Left ventricle myocardium superior (tissue), 1 donor: Measurements from ENCODE around the gene KDM1B. TPM values are rescaled to one million over a fixed set of nuclear protein-coding genes. Genes with fewer than 3 reads are reported as not detected.

Experiments used
- ATAC-seq: fragments of 200-7000 bp; cut with Tn5 transposase; one replicate; pipeline ENCODE4 v1.9.1; 2020; ENCODE audit warnings: mild to moderate bottlenecking, moderate library complexity
- DNase-seq: peaks from one replicate; pipeline ENCODE4 v3.0.0-alpha.2; 2020
- intact Hi-C: fragments of 100-400 bp; cut with micrococcal nuclease; formaldehyde crosslinking; loops from one replicate; pipeline ENCODE4 v1.11.0; 2022
- long read RNA-seq: library from polyadenylated mRNA; unstranded; transcript quantifications from one replicate; pipeline ENCODE4 v2.0.0, GENCODE V29; 2021
- total RNA-seq: library from RNA; stranded (reverse); fragmentation: NEBNext Ultra II Directional; extraction: Animal tissue kit (Norgen Biotek cat#: 25700); gene quantifications from one replicate; pipeline ENCODE4 v1.2.1, GENCODE V29; 2021
- donor health status: DM: no; HTN: yes; CAD: no; lungs with severe emphysema.

The KDM1B gene, protein sequence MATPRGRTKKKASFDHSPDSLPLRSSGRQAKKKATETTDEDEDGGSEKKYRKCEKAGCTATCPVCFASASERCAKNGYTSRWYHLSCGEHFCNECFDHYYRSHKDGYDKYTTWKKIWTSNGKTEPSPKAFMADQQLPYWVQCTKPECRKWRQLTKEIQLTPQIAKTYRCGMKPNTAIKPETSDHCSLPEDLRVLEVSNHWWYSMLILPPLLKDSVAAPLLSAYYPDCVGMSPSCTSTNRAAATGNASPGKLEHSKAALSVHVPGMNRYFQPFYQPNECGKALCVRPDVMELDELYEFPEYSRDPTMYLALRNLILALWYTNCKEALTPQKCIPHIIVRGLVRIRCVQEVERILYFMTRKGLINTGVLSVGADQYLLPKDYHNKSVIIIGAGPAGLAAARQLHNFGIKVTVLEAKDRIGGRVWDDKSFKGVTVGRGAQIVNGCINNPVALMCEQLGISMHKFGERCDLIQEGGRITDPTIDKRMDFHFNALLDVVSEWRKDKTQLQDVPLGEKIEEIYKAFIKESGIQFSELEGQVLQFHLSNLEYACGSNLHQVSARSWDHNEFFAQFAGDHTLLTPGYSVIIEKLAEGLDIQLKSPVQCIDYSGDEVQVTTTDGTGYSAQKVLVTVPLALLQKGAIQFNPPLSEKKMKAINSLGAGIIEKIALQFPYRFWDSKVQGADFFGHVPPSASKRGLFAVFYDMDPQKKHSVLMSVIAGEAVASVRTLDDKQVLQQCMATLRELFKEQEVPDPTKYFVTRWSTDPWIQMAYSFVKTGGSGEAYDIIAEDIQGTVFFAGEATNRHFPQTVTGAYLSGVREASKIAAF
- total RNA-seq, result 13.3 TPM
- long read RNA-seq, partial matches to known transcripts, result 1 of 4 reads
- long read RNA-seq, other reads (novel, unspliced or antisense), result 3 of 4 reads

DNA sequence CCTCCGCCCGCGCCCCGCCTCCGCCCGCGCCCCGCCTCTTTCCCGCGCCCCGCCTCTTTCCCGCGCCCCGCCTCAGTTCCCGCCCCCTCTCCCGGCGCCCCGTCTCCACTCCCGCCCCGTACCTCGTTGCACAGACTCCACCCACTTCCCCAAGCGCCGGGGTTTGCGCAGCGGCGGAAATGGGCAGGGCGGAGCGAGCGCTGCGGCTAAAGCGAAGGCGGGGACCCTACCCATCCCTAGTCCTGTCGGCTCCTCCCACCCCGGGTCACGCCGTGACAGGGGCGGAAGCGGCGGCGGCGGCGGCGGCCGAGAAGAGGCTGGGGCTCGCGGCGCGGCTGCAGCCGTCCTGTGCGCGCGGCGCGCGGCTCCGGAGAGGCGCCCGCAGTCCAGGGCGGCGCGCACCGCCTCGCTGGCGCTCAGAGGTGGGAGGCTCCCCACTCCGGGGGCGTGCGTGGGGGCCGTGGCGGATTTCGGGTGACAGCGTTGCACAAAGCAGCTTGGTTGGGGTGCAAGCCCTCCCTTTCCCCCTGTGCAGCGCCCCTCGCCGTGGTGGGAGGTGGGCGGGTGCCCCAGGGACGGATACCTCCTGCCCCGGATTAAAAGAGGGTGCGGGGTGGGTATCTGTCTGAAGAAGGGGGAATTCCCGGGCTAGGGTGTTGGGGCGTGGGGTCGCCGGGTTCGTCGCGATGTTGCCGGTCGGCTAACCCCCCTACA is at the start of gene KDM1B:
KDM1B (plus strand) TSS at position 273 of the 714 bp plus-strand sequence. CDS start 4,474 bp downstream, outside the sequence.
- DNase-seq (peak; percentile 99), ATAC-seq (peak; percentile 98)
- intact Hi-C loops, result no loop called here

DNA sequence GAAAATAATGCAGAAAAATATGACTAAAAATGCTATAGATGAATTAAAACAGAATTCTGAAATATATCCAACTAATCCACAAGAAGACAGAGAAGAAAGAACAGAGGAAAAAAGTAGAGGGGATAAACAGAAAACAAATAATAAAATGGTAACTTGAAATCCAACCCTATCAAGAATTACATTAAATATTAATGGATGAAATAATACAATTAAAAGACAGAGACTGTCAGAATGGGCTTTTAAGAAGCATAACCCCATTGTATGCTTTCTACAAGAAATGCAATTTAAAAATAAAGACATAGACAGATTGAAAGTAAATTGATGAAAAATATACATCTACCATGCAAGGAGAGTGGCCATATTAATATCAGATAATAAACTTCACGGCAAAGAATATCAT is 48.2 kb upstream of the KDM1B start:
- ATAC-seq (no peak), DNase-seq (no peak)
- intact Hi-C loops, result no loop called here

DNA sequence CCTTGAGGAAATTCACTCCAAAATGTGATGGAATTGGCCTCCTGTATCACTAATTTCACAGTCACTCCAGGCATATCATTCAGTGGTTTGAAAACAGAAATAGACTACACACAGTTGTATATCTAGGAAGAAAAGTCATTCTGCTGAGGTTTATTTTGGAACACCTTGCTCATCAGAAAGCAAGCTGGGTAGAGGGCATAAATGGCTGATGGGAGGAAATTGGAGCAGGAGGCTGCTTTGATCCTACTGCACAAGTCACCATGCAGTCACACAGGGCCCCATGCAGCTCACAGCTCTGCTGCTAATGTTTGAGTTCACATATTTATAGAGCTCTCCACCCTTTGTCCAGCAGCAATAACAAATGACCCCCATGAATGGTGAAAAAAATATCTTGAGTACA is 45.1 kb upstream of the KDM1B start:
- intact Hi-C loops, result no loop called here
- no peak for ATAC-seq
- DNase-seq, result no peak

DNA sequence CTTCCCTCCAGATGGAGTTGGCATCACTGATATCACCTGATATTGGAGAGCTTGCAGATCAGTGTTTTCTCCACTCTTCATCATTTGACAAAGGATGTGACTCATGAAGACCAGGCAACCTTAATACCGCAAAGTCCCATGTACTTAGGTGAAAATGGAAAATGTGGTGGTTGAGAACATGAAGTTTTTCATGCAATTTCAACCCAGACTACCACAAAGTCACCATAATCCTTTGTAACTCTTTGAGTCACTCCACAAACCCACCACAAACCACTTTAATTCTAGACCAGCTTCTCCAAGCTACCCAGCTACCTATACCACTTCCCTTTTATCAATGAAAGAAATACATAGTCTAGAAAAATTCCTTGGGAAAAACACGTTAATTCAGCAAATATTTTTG is 39.9 kb upstream of the KDM1B start:
- ATAC-seq (no peak), DNase-seq (no peak)
- intact Hi-C loops, result no loop called here

DNA sequence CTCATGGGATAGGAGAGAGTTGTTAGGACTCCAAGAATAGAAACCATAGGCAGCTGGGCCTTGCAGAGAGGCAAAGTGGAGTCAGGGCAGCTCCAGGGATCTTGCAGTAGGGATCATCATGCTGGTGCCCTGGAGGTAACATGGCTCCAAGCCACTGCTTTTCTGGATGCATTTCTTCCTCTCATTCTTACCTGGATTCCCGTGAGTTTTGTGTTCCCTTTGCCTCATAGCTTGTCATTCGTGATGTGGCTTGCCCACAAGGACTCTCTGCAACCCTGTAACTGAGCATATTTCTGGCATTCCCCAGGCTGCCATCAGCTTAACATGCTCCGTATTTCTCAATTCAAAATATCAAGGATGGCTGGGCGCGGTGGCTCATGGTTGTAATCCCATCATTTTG is 38.1 kb upstream of the KDM1B start:
- no peak for DNase-seq
- ATAC-seq, result no peak
- intact Hi-C loops, result no loop called here

DNA sequence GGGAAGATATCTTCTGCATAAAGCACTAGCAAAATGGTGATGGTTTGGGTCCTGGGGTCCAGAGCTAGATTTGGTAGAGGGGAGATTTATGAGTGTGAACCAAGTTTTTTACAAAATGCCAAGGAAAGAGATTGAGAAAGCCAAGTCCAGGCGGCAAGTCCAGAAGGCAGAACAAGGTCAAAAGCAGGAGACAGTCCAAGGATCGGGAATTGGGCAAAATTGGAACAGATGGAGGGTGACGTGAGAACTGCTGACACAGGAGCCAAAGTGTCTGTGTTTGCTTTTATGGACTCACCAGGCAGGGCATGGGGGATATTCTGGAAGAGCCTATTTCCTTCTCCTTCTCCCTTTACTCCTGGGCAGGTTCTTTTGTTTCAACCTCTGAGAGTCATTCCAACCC is 36.9 kb upstream of the KDM1B start:
- intact Hi-C loops, result no loop called here
- ATAC-seq, result no peak

DNA sequence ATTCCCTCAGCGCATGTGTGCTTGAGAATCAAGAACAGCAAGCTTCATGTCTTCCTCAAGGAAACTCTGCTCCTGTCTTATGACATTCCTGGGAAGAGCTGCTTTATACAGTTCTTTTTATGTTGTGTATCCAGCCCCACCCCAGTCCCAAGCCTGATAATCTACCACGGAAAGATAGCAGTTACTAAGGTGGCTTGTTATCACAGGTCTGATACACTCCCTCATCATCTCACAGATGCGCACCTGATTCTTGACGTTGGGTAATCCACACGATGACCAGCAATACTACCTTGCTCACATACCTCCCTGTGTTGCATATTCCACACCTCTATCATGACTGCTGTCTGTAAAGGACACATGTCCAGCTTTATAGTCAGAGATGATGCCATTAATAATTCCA is 36.0 kb upstream of the KDM1B start:
- no peak for ATAC-seq
- intact Hi-C loops, result no loop called here
- no peak for DNase-seq

More for the DNA sequence above, 36.9 kb upstream of the KDM1B start:
- no peak for DNase-seq

DNA sequence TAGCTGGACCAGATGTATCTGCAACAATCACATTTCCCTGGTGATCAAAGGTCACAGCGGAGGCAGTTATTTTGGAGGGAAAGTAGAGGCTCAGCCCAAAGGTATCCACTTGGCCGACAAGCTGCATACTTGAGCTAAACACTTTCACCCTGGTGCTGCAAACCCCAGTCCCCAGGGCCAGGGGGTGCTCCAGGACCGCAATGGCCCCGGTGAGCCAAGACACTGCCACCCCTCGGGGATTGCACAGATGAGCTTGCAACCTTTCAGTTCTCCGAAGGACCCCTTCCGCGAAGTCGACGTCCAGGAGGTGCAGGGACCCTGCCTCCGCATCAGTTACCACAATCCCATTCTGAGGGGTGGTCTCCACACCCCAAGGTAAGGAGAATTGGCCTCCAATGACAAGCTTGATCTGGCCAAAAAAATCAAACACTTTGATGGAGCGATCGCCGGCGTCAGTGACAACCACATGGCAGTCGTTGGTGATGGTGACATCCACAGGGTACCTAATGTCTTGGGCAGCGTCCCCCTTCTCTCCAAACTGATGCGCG is 33.6 kb upstream of the KDM1B start:
- no peak for ATAC-seq
- no peak for DNase-seq
- intact Hi-C loops, result loop anchor here (10.0 kb wide), 1 partner anchor 287 kb away; no protein-coding TSS in a partner anchor

DNA sequence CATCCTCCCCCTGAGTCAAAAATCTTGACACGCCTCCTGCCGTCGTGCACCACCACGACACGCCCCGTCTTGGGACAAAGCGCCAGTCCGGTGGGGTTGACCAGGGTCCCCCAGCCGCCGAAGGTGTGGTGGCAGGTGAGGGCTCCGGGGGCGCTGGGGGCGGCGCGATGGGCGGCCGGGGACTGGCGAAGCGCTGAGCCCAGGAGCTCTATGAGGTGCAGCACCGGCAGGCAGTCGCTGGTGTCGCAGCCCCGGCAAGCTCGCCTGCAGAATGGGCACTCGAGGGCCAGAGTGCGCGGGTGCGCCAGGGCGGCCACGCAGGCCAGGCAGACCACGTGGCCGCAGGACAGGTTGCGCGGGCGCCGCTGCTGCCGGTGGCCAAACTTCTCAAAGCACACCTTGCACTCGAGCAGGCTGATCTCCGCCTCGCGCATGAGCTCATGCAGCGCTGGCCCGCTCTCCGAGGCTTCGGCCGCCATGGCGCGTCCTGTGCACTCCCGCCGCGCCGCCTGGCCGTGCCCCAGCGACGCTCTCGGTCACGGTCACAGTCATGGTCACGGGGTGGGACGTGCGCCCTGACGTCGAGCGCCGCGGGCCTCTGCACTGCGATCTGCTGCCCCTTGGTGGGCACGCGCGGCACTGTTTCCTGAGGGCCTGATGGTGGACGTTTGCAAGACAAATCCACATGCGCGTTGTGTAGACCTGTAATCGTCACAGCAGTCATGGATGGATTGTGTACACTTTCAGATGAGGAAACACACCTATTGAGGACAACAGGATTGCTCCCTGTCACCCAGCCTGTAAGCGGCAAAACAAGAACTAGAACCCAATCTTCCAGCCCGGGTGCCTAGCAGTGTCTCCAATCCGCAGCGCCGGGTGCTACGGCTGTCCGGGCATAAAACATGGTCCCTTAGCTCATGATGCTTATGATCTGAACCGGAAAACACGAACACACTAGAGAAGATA is 32.8 kb upstream of the KDM1B start, which contains the start of gene NHLRC1:
NHLRC1 (minus strand) TSS at position 550 of the 966 bp plus-strand sequence; CDS start at position 479, 71 bp downstream.
- DNase-seq (peak; percentile 95), ATAC-seq (peak; percentile 99)
- intact Hi-C loops, result loop anchor here (10.0 kb wide), 1 partner anchor 288 kb away; no protein-coding TSS in a partner anchor

DNA sequence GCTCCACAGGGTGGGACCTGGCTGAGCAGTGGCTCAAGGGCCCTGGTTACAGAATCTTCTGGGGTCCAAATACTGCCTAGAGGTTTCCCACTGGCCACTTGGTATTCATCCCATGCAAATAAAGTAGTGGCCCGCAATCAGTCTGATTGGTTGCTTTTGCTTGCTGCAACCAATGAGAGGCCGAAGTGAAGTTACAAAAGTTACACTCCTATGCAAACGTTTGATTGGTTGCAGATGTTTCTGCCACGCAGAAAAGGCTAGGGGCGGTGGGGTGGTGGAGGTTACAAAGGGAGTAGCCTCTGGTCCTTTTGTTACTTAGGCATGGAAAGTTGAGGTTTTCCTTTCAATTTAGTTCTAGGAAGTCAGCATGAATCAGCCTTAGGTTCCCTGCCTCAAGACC is 29.1 kb upstream of the KDM1B start:
- no peak for DNase-seq
- no peak for ATAC-seq
- intact Hi-C loops, result loop anchor here (10.0 kb wide), 1 partner anchor 291 kb away; no protein-coding TSS in a partner anchor

DNA sequence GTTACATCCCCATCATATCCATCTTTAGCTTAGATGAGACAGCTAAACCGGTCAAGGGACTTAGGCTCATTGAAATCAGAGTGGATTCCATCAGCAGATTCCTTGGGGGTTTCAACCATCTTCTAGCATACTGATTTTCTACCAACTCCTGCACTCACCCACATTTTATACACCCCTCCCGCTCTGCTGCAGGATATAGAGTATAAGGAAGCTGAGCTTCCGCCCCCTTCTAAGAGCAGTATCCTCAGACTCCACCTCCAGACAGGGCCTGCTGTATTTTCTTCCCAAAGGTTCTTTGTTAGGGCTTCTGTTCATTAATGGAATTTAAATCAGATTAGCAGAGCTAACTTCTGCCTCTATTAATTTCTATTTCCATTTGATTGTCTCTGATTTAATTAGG is 22.9 kb upstream of the KDM1B start:
- no peak for ATAC-seq

DNA sequence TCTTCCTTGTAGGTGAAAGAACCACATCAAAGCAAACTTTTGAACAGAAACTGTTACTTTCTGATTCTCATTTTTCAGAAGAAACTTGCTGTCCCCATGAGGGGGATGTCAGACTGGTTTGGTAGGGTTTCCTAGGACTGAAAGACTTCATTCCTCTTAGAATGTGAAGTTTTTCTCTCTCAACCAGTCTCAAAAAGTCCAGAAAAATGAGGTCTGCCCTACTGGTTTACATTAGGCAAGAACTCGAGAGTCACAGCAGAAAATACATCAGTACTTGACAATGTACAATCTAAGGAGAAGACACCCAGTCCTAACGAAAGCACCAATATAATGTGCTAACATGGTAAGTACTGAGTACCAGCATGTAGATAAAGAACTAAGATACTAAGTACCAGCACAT is 20.1 kb upstream of the KDM1B start:
- ATAC-seq (no peak), DNase-seq (no peak)
- intact Hi-C loops, result no loop called here

More for the DNA sequence above, 22.9 kb upstream of the KDM1B start:
- no peak for DNase-seq
- intact Hi-C loops, result no loop called here

DNA sequence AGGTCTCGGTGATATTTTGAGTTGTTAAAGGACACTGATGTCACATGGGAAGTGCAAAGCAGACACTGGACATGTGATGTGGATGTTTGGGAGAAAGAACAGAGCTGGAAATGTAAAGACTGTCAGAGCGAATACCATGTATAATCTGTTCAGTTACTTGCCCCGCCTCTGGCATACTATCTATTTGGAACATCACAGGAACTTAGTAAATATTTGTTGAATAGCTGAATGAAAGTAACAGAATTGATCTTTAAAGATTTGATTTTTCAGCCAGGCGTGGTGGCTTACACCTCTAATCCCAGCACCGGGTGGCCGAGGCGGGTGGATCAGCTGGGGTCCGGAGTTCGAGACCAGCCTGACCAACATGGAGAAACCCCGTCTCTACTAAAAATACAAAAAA is 19.0 kb upstream of the KDM1B start:
- intact Hi-C loops, result no loop called here
- ATAC-seq (no peak), DNase-seq (no peak)

DNA sequence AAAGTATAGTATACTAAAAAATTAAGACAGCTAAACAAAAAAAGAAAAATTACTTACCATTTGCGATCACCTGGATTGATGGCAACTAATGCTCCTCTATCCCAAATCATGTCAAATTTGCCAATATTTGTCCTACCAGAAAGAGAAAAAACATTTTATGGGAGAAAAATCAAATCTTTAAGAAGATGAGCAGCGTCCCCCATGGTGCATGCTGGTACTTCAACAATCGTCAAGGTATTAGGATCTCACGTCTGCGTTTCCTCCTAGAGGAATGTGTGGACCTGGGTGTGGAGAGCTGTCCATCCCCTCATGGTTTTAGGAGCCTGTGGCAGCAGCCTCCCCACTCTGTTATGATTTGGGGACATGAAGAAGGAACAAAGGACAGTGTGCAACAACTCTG is 16.3 kb upstream of the KDM1B start:
- DNase-seq, result no peak
- intact Hi-C loops, result no loop called here
- no peak for ATAC-seq

DNA sequence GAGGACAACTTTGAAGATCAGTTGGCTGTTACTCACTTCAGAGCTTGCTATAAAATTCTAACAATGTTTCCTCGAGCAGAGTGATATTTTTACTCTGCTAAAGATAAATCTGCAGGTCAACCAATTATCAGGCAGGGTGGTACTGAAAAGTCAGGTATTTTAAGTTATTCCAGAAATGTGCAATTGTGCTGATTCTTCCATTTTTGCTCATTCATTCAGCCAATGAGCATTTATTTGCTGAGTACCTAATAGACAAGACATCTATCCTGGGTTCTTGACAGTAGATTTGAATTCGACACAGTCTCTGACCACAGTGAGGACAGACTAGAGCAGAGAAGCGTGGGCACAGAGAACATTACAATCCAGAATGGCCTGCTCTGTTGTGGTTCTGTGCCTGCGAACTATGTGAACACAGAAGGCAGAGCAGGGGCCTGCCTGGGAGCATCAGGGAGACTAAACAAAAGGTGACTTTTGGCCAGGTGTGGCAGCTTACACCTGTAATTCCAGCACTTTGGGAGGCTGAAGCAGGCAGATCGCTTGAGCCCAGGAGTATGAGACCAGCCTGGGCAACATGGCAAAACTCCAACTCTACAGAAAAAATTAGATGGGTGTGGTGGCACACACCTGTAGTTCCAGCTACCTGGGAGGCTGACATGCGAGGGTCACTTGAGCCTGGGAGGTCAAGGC is 15.1 kb upstream of the KDM1B start:
- no peak for ATAC-seq
- intact Hi-C loops, result no loop called here
- DNase-seq, result no peak

DNA sequence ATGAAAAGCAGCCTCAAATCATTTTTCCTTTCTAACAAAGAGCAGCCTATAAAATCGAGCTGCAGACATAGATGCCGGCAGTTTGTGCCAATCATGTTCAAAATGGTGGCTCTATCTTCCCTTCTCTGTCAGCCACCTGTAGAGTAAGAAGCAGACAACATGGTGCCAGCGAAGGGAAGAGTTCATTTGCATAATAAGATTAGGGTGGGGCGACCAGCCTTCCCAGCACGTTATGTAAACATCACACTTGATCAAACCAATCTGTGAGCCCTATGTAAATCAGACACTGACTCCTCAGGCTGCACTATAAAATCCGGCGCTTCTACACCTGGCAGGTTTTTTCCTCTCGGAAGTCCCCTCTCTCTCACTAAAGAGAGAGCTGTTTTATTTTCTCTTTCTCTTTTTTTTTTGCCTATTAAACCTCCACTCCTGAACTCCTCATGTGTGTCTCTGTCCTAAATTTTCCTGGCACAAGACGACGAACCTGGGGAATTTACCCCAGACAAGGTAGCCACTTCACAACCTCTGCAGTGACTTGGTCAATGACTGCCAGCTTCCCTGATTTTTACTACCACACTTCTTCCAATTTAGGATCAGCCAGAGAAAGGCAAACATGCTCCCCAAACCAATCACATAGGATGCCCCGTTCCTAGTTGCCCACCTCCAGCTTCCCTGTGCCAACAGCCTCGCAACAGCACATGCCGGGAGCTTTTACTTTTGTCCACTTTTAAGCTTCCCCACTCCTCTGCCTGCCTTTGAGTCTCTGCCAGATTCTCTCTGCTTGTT is 13.2 kb upstream of the KDM1B start:
- DNase-seq, result no peak
- intact Hi-C loops, result no loop called here
- ATAC-seq, result no peak

DNA sequence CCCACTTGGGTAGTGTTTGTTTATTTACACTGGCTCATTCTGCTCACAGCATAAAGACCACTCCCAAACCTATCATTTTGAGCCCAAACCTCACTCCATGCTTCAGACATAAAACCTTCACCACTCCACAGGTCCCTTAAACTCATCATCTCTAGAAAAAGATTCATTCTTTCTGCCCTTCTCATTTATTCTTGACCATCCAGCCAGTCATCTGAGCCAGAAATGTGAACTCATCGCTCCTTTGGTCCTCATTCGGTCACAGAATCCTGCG is 12.7 kb upstream of the KDM1B start:
- DNase-seq (no peak), ATAC-seq (no peak)
- intact Hi-C loops, result no loop called here
